SK-N-SH treated with all-trans-retinoic acid at 6 μM for 48 hours (cell line): ENCODE data around the gene ZBTB24.

ENCODE experiments used
- BACH2 ChIP-seq: fragments of 250-450 bp; sonication (Bioruptor Pico); IDR thresholded peaks from 2 replicates; pipeline ENCODE4 v1.9.0; 2021; ENCODE audit warnings: mild to moderate bottlenecking, borderline replicate concordance
- TF ChIP-seq, protein P1 (sequence below): fragments of 250-450 bp; sonication (Bioruptor Pico); IDR thresholded peaks from 2 replicates; pipeline ENCODE4 v1.8.0; 2020; ENCODE audit warnings: mild to moderate bottlenecking, moderate library complexity, borderline replicate concordance

DNA sequence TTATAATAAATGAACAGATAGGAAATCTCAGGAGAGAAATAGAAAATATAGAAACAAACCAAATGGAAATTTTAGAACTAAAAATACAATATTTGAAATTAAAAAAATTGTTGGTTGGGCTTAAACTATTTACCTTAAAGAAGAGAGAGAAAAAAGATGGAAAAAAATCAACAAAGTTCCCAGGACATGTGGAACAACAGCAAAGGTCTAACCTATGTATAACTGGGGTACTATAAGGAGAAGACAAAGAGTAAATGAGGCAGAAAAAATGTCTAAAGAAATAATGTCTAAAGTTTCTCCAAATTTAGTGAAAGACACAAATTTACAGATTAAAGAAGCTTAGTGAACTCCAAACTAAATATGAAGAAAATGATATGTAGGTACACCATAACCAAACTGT, 41.1 kb upstream of the ZBTB24 start:
- TF ChIP-seq, protein P1, sequence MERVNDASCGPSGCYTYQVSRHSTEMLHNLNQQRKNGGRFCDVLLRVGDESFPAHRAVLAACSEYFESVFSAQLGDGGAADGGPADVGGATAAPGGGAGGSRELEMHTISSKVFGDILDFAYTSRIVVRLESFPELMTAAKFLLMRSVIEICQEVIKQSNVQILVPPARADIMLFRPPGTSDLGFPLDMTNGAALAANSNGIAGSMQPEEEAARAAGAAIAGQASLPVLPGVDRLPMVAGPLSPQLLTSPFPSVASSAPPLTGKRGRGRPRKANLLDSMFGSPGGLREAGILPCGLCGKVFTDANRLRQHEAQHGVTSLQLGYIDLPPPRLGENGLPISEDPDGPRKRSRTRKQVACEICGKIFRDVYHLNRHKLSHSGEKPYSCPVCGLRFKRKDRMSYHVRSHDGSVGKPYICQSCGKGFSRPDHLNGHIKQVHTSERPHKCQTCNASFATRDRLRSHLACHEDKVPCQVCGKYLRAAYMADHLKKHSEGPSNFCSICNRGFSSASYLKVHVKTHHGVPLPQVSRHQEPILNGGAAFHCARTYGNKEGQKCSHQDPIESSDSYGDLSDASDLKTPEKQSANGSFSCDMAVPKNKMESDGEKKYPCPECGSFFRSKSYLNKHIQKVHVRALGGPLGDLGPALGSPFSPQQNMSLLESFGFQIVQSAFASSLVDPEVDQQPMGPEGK (CRISPR knock-in tag), result no peak
- no peak for TF ChIP-seq BACH2
